Neural cell (in vitro differentiated cells): Measurements from ENCODE around the gene TECPR1. TPM values are rescaled to one million over a fixed set of nuclear protein-coding genes. Genes with fewer than 3 reads are reported as not detected.

ENCODE experiments used
- H2AFZ ChIP-seq: fragments of 200-600, 300-800 bp; sonication (generic), shearing (Covaris generic); 2 replicates; pipeline ENCODE4 v1.6.0; 2014; ENCODE audit warnings: low read depth, mild to moderate bottlenecking, antibody characterized with exemption, low read length, moderate library complexity
- H3F3A ChIP-seq: fragments of 200-600 bp; shearing (Covaris generic); 2 replicates; pipeline ENCODE4 v1.6.1; 2016; ENCODE audit warnings: mild to moderate bottlenecking, moderate library complexity, mixed read lengths, antibody characterized with exemption, low read length; ENCODE audit not compliant: insufficient read depth, poor library complexity, severe bottlenecking
- H3K27ac ChIP-seq: fragments of 200-600, 300-800 bp; sonication (generic), shearing (Covaris generic); 2 replicates; pipeline ENCODE4 v1.5.1; 2014; ENCODE audit warnings: mild to moderate bottlenecking, low read length, moderate library complexity
- H3K27me3 ChIP-seq: fragments of 300-800, 200-600 bp; sonication (generic), shearing (Covaris generic); 2 replicates; pipeline ENCODE4 v1.6.0; 2014; ENCODE audit warnings: mild to moderate bottlenecking, low read depth, low read length, moderate library complexity; ENCODE audit not compliant: insufficient read depth
- H3K36me3 ChIP-seq: fragments of 300-800, 200-600 bp; sonication (generic), shearing (Covaris generic); 2 replicates; pipeline ENCODE4 v1.5.1; 2014; ENCODE audit warnings: mild to moderate bottlenecking, antibody characterized with exemption, low read length, moderate library complexity; ENCODE audit not compliant: insufficient read depth
- H3K4me2 ChIP-seq: fragments of 300-800, 200-600 bp; sonication (generic), shearing (Covaris generic); 2 replicates; pipeline ENCODE4 v1.6.0; 2014; ENCODE audit warnings: mild to moderate bottlenecking, low read length
- H3K4me3 ChIP-seq: fragments of 300-800, 200-600 bp; sonication (generic), shearing (Covaris generic); 2 replicates; pipeline ENCODE4 v1.5.1; 2014; ENCODE audit warnings: mild to moderate bottlenecking, low read length, moderate library complexity
- H3K79me2 ChIP-seq: fragments of 200-600 bp; shearing (Covaris generic); replicated peaks from 2 replicates; pipeline ENCODE4 v1.6.0; 2014; ENCODE audit warnings: mild to moderate bottlenecking, low read length, moderate library complexity; ENCODE audit not compliant: insufficient read depth
- H3K9ac ChIP-seq: fragments of 300-800, 200-600 bp; sonication (generic), shearing (Covaris generic); 2 replicates; pipeline ENCODE4 v1.6.1; 2016; ENCODE audit warnings: mild to moderate bottlenecking, low read length, mixed read lengths
- H3K9me2 ChIP-seq: fragments of 200-600 bp; shearing (Covaris generic); 2 replicates; pipeline ENCODE4 v1.6.1; 2016; ENCODE audit warnings: mild to moderate bottlenecking, low read length, mixed read lengths; ENCODE audit not compliant: insufficient read depth
- H3K9me3 ChIP-seq: fragments of 200-600, 300-800 bp; sonication (generic), shearing (Covaris generic); 2 replicates; pipeline ENCODE4 v1.6.1; 2016; ENCODE audit warnings: mild to moderate bottlenecking, mixed run types, low read length, moderate library complexity, mixed read lengths
- H4K20me1 ChIP-seq: fragments of 200-600 bp; shearing (Covaris generic); 2 replicates; pipeline ENCODE4 v1.6.1; 2016; ENCODE audit warnings: mild to moderate bottlenecking, mixed run types; ENCODE audit not compliant: insufficient read depth
- EP300 ChIP-seq: fragments of 450-650 bp; conservative IDR thresholded peaks from 2 replicates; pipeline ENCODE4 v1.6.1; 2014; ENCODE audit warnings: antibody characterized with exemption, mild to moderate bottlenecking, moderate library complexity; ENCODE audit not compliant: poor library complexity, severe bottlenecking
- EZH2 ChIP-seq: fragments of 200-600, 300-800 bp; shearing (Covaris generic), sonication (generic); IDR thresholded peaks from 2 replicates; pipeline ENCODE4 v1.6.1; 2014; ENCODE audit warnings: antibody characterized with exemption, low read length, borderline replicate concordance, mild to moderate bottlenecking; ENCODE audit not compliant: insufficient read depth, poor library complexity, severe bottlenecking
- MXI1 ChIP-seq: fragments of 450-650 bp; conservative IDR thresholded peaks from 2 replicates; pipeline ENCODE4 v1.6.1; 2014; ENCODE audit warnings: antibody characterized with exemption, mild to moderate bottlenecking; ENCODE audit not compliant: poor library complexity, severe bottlenecking
- POLR2AphosphoS5 ChIP-seq: IDR thresholded peaks from 2 replicates; pipeline ENCODE4 v1.6.1; 2012
- RAD21 ChIP-seq: fragments of 450-650 bp; conservative IDR thresholded peaks from 2 replicates; pipeline ENCODE4 v1.6.1; 2014; ENCODE audit warnings: antibody characterized with exemption, mild to moderate bottlenecking, moderate library complexity
- SMC3 ChIP-seq: fragments of 450-650 bp; conservative IDR thresholded peaks from 2 replicates; pipeline ENCODE4 v1.6.1; 2014; ENCODE audit warnings: antibody characterized with exemption, mild to moderate bottlenecking, moderate library complexity; ENCODE audit not compliant: poor library complexity
- TAF1 ChIP-seq: IDR thresholded peaks from 2 replicates; pipeline ENCODE4 v1.6.1; 2012; ENCODE audit warnings: low read depth
- polyA plus RNA-seq: library from polyadenylated mRNA; depleted of rRNA; stranded (reverse); fragments of >200 nt; gene quantifications from 2 replicates; pipeline ENCODE4 v1.2.3, GENCODE V29; 2014
- TF ChIP-seq, protein P1 (sequence below): IDR thresholded peaks from 2 replicates; pipeline ENCODE4 v1.6.1; 2012; ENCODE audit warnings: borderline replicate concordance
- TF ChIP-seq, protein P2 (sequence below): fragments of 450-650 bp; IDR thresholded peaks from 2 replicates; pipeline ENCODE4 v1.5.1; 2014; ENCODE audit warnings: antibody characterized with exemption, mild to moderate bottlenecking, moderate library complexity; ENCODE audit not compliant: poor library complexity, severe bottlenecking

TECPR1 gene
- polyA plus RNA-seq, 1 donor from 2014 or later: 46.6 TPM

- Histone ChIP-seq H3F3A (no peaks in the 10 kb centered on the region), H3K9me2 (no peaks in the 10 kb centered on the region), H2AFZ (no peak overlapping the region), H3K27ac (no peak overlapping the region), H4K20me1 (no peaks in the 10 kb centered on the region), H3K79me2 (no peaks in the 10 kb centered on the region), H3K4me2 (no peak overlapping the region), H3K9me3 (no peaks in the 10 kb centered on the region), H3K4me3 (no peak overlapping the region), H3K27me3 (no peaks in the 10 kb centered on the region), H3K9ac (no peak overlapping the region), H3K36me3 (no peaks in the 10 kb centered on the region)
- no peak for TF ChIP-seq TAF1
- TF ChIP-seq, protein P1, sequence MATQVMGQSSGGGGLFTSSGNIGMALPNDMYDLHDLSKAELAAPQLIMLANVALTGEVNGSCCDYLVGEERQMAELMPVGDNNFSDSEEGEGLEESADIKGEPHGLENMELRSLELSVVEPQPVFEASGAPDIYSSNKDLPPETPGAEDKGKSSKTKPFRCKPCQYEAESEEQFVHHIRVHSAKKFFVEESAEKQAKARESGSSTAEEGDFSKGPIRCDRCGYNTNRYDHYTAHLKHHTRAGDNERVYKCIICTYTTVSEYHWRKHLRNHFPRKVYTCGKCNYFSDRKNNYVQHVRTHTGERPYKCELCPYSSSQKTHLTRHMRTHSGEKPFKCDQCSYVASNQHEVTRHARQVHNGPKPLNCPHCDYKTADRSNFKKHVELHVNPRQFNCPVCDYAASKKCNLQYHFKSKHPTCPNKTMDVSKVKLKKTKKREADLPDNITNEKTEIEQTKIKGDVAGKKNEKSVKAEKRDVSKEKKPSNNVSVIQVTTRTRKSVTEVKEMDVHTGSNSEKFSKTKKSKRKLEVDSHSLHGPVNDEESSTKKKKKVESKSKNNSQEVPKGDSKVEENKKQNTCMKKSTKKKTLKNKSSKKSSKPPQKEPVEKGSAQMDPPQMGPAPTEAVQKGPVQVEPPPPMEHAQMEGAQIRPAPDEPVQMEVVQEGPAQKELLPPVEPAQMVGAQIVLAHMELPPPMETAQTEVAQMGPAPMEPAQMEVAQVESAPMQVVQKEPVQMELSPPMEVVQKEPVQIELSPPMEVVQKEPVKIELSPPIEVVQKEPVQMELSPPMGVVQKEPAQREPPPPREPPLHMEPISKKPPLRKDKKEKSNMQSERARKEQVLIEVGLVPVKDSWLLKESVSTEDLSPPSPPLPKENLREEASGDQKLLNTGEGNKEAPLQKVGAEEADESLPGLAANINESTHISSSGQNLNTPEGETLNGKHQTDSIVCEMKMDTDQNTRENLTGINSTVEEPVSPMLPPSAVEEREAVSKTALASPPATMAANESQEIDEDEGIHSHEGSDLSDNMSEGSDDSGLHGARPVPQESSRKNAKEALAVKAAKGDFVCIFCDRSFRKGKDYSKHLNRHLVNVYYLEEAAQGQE: no peak
- TF ChIP-seq, protein P2, sequence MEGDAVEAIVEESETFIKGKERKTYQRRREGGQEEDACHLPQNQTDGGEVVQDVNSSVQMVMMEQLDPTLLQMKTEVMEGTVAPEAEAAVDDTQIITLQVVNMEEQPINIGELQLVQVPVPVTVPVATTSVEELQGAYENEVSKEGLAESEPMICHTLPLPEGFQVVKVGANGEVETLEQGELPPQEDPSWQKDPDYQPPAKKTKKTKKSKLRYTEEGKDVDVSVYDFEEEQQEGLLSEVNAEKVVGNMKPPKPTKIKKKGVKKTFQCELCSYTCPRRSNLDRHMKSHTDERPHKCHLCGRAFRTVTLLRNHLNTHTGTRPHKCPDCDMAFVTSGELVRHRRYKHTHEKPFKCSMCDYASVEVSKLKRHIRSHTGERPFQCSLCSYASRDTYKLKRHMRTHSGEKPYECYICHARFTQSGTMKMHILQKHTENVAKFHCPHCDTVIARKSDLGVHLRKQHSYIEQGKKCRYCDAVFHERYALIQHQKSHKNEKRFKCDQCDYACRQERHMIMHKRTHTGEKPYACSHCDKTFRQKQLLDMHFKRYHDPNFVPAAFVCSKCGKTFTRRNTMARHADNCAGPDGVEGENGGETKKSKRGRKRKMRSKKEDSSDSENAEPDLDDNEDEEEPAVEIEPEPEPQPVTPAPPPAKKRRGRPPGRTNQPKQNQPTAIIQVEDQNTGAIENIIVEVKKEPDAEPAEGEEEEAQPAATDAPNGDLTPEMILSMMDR: no peak
- no peak for TF ChIP-seq SMC3
- TF ChIP-seq POLR2AphosphoS5: no peak
- TF ChIP-seq RAD21: no peak
- TF ChIP-seq EP300: no peak
- TF ChIP-seq EZH2: no peak
- TF ChIP-seq MXI1: no peak
These were observed 7.2 kb downstream of the TECPR1 start for GRCh38 chr7:98244871-98245270.

DNA sequence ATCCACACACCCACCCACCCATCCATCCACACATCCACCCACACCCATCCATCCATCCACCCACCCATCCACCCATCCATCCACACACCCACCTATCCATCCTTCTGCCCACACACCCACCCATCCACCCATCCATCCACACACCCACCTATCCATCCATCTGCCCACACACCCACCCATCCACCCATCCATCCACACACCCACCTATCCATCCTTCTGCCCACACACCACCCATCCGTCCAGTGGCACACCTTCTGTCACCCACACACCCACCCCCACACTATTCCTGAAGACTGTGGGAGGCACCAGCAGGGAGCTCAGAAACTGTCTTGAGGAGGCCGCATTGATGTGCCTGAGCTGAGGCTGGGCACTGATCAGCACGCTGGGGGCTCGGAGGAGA, 9.1 kb downstream of the TECPR1 start:
- TF ChIP-seq, protein P2: no peak
- TF ChIP-seq SMC3 (no peak), RAD21 (no peak), TAF1 (no peak), EZH2 (no peak), EP300 (no peak), MXI1 (no peak), POLR2AphosphoS5 (no peak)
- TF ChIP-seq, protein P1: no peak
- H4K20me1 ChIP-seq: no peaks in the 10 kb centered on the region

More for the DNA sequence above, 9.1 kb downstream of the TECPR1 start:
- H3K27ac ChIP-seq: no peak overlapping the region
- H3K79me2 ChIP-seq: no peaks in the 10 kb centered on the region
- no peaks in the 10 kb centered on the region for H3K9me2 ChIP-seq
- no peaks in the 10 kb centered on the region for H3K36me3 ChIP-seq
- no peak overlapping the region for H3K4me2 ChIP-seq
- no peaks in the 10 kb centered on the region for H3K27me3 ChIP-seq
- no peak overlapping the region for H3K9ac ChIP-seq
- no peak overlapping the region for H2AFZ ChIP-seq
- no peaks in the 10 kb centered on the region for H3K9me3 ChIP-seq
- no peak overlapping the region for H3K4me3 ChIP-seq
- no peaks in the 10 kb centered on the region for H3F3A ChIP-seq
